Right hindlimb (tissue), 1 donor: ENCODE results near the gene RNU1-2.
"Not testable (repeated sequence)": the region's sequence is repeated elsewhere in the genome, so short reads cannot be mapped to it uniquely, and the experiment has no call there.

ENCODE experiments used
- DNase-seq: peaks from one replicate; pipeline ENCODE4 v3.0.0-alpha.2; 2018

Gene RNU1-2

DNA sequence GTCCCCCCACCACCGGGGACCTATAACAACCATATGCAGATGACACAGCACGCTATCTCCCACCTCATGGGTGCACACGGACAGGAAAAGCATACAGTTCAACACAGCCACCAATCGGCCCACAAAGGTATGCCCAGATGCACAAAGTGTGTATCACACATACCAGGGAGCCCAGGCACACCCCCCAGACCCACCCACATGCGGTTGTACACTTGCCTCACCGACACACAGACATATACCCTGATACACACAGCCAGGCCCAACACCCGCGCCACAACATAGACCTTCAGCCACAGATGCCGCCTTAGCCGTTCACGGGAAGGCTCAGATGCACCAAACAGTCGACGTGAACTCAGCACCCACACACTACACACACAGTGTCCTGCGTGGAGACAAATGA lies 31.5 kb downstream of the RNU1-2 start:
- no peak for DNase-seq

DNA sequence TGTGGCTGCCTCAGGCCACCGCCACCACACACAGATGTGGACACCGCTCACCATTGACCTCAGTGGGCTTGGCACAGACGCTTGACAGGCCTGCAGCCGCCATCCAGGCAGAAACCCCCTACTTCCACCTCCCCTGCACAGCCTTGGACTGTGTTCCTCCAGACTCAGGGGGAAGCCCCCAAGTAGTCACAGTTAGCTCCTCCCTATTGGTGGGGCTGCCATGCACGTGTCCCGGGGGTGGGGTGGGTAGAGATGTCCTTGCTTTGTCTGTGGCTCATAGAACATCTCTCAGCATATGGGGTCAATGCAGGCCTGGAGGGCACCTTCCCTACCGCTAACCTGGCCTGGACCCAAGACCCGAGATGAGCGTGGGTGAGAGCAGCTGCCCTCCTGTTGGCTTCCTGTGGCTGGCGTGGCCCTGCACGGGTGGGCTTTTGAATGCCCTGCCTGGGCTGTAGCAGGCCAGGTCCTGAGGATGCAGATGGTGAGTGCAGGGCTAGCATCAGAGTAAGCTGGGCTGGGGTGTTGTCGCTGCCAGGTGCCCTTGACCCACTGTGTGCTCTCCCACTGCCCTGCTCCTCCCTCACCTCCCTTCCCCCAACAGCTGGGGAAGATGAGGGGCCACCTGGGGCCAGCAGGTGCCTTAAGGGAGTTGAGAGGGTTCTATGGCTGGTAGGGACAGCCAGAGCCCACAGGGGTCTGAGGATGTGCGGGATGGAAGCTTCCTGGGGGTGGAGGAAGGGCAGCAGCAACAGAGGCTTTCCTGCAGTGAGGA lies 32.1 kb downstream of the RNU1-2 start:
- no peak for DNase-seq

- DNase-seq: not testable (repeated sequence)
These were observed 33.6 kb downstream of the RNU1-2 start for GRCh38 chr1:16929146-16930041.

DNA sequence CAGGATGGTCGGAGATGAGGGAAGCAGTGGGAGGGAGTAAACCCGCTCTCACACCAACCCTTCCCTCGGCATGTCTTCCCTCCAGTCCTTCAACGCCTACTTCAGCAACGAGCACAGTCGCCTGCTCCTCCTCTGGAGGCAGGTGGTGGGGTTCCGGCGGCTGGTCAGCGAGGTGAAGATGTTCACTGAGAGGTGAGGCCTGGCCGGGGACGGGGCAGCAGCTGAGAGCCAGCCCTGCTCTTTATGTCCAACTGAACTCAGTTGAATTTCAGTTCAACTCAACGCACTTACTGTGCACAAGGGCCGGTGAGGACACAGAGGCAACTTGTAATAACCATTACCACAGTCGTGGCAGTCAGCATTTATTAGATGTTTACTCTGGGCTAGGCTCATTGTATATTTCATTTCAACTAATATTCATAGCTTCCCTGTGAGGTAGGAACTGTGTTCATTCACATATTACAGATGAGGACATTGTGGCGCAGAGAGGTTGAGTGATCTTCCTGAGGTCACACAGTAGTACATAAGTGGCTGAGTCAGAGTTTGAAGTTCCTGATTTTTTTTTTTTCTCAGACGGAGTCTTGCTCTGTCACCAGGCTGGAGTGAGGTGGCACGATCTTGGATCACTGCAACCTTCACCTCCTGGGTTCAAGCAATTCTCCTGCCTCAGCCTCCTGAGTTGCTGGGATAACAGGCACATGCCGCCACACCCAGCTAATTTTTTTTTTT lies 35.6 kb downstream of the RNU1-2 start:
- DNase-seq: not testable (repeated sequence)

GRCh38 chr1:16933945-16934344 lies 38.2 kb downstream of the RNU1-2 start:
- not testable (repeated sequence) for DNase-seq

GRCh38 chr1:16936580-16936979 lies 40.8 kb downstream of the RNU1-2 start:
- not testable (repeated sequence) for DNase-seq

GRCh38 chr1:16938351-16939321 lies 42.9 kb downstream of the RNU1-2 start:
- DNase-seq: no peak

DNA sequence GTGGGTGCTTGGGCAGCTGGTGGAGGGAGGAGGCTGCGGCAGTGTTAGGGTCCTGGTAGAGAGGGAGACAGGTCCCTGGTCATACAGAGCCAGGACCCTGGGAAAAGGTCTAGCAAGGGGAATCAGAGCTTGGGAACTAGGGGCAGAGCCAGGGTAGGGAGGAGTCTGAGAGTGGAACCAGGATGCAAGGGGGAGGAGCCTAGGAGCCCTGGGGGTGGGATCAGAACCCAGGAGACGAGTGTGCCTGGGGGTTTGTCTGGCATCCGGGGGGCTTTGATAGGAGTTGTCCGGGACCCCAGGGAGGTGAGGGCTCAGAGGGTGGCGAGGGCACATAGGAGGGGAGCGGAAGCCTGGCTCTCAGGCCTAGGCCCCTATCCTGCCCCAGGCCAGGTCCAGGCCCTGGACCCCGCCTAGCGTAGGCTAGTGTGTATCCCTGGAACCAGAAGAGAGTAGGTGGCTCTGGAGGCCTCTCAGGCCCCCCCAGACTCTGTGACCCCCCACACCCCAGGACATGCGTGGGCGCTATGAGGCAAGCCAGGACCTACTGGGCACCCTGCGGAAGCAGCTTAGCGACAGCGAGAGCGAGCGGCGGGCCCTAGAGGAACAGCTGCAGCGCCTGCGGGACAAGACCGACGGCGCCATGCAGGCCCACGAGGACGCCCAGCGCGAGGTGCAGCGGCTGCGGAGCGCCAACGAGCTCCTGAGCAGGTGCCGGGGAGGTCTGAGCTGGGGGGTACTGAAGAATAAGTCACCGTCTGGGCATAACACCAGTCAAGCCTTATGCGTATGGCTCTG lies 43.8 kb downstream of the RNU1-2 start:
- not testable (repeated sequence) for DNase-seq

DNA sequence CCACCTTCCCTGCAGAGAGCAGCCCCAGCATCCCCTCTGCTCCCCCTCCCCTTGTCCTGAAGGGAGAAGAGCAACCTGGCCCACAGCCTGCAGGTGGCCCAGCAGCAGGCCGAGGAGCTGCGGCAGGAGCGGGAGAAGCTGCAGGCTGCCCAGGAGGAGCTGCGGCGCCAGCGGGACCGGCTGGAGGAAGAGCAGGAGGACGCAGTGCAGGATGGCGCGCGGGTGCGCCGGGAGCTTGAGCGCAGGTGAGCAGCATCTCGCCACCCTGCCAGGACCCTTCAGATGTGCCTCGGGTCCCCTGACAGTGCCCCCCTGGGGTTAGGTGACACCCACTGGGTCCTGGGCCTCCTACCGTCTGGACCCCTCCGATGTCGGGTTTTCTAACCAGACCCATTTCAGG lies 48.3 kb downstream of the RNU1-2 start:
- no peak for DNase-seq

DNA sequence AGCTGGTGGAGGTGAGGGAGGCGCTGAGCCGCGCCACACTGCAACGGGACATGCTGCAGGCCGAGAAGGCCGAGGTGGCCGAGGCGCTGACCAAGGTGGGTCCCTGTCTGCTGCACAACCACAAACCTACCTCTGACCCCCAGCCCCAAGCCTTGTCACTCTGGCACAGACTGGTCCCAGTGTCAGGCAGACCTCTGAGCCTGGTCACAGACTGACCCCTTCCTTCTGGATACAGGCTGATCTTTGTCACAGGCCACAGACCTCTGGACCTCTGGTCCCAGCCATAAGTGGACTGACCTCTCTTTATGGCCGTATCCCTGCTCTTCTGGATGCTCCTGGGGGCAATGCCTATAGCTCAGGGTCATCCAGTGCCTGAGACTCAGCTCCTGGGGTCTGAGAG lies 49.7 kb downstream of the RNU1-2 start:
- not testable (repeated sequence) for DNase-seq
